CD4-positive, alpha-beta T cell (primary cell): ENCODE results near the gene ADAMTSL1. TPM values are rescaled to one million over a fixed set of nuclear protein-coding genes. Genes with fewer than 3 reads are reported as not detected.

Experiments
- ATAC-seq: fragments of 200-7000 bp; cut with Tn5 transposase; one replicate; pipeline ENCODE4 v1.10.0; 2022; ENCODE audit warnings: mild to moderate bottlenecking; ENCODE audit not compliant: poor library complexity
- CTCF ChIA-PET: fragments of 350-600 bp; sonication (Branson Sonifier 250); formaldehyde crosslinking; loops from one replicate; lab custom pipeline; 2021; ENCODE audit warnings: antibody characterized with exemption, inconsistent platforms; lab: Charles Lee
- POLR2A ChIA-PET: fragments of 350-600 bp; sonication (Branson Sonifier 250); formaldehyde crosslinking; loops from one replicate; lab custom pipeline; 2021; ENCODE audit warnings: antibody characterized with exemption, inconsistent platforms; lab: Charles Lee
- DNase-seq, 14 experiments: peaks; one replicate each; pipeline ENCODE4 v3.0.0-alpha.2; 2013 to 2020; ENCODE audit warnings: mixed read lengths in 2 of 14
- H3K27ac ChIP-seq, 2 donors: one replicate each; pipeline versions ENCODE4 v1.5.1 to v1.7.0; 2013; ENCODE audit warnings: low read length in 2 of 2, low read depth in 1 of 2, mild to moderate bottlenecking in 1 of 2
- H3K27me3 ChIP-seq, 2 experiments: 1 replicate in 1 of 2; 2 replicates in 1 of 2; pipeline versions ENCODE4 v1.6.1 to v1.7.0; 2013; ENCODE audit warnings: low read length in 2 of 2, control low read depth in 1 of 2, mild to moderate bottlenecking in 1 of 2, moderate library complexity in 1 of 2; ENCODE audit not compliant: insufficient read depth in 2 of 2, control insufficient read depth in 1 of 2
- H3K36me3 ChIP-seq: one replicate; pipeline ENCODE4 v1.6.1; 2013; ENCODE audit warnings: low read length, control low read depth; ENCODE audit not compliant: insufficient read depth
- H3K4me1 ChIP-seq: one replicate; pipeline ENCODE4 v1.6.1; 2013; ENCODE audit warnings: low read length, control low read depth; ENCODE audit not compliant: insufficient read depth
- H3K4me3 ChIP-seq: one replicate; pipeline ENCODE4 v1.5.1; 2013; ENCODE audit warnings: mild to moderate bottlenecking, low read length, moderate library complexity
- H3K9me3 ChIP-seq, 2 experiments: 1 replicate in 1 of 2; 2 replicates in 1 of 2; pipeline versions ENCODE4 v1.6.1 to v1.7.0; 2013; ENCODE audit warnings: low read length in 2 of 2, mild to moderate bottlenecking in 2 of 2, control low read depth in 1 of 2, moderate library complexity in 1 of 2; ENCODE audit not compliant: control insufficient read depth in 1 of 2, insufficient read depth in 1 of 2
- H3K27ac Mint-ChIP-seq: one replicate; pipeline ENCODE4 v1.8.0; 2020; ENCODE audit warnings: mixed read lengths
- H3K27me3 Mint-ChIP-seq: one replicate; pipeline ENCODE4 v1.8.0; 2021; ENCODE audit warnings: mixed read lengths
- H3K36me3 Mint-ChIP-seq: one replicate; pipeline ENCODE4 v1.8.0; 2021; ENCODE audit warnings: low read depth, mixed read lengths
- H3K4me1 Mint-ChIP-seq: one replicate; pipeline ENCODE4 v1.8.0; 2021; ENCODE audit warnings: low read depth, mixed read lengths
- H3K4me3 Mint-ChIP-seq: one replicate; pipeline ENCODE4 v1.8.0; 2020; ENCODE audit warnings: mild to moderate bottlenecking, mixed read lengths
- H3K9me3 Mint-ChIP-seq: one replicate; pipeline ENCODE4 v1.8.0; 2020; ENCODE audit warnings: mixed read lengths
- CTCF ChIP-seq: fragments of 200-600 bp; IDR thresholded peaks from one replicate; pipeline ENCODE4 v1.8.0; 2022; ENCODE audit warnings: antibody characterized with exemption, mild to moderate bottlenecking
- intact Hi-C, 2 experiments: fragments of 100-400 bp; cut with DNase I in 1 of 2; cut with micrococcal nuclease in 1 of 2; formaldehyde crosslinking; loops; one replicate each; pipeline versions ENCODE4 v1.15.1 to v1.9.0; 2023 to 2025; cut with DNase I, micrococcal nuclease
- total RNA-seq, 174 experiments: library from RNA in 2 of 174; stranded (reverse) in 2 of 174; gene quantifications; one replicate each; pipeline ENCODE4 v1.2.3 and lab custom pipeline; 2021 to 2026

ADAMTSL1 gene
- total RNA-seq, 2 experiments from 2014 or later: not detected

- Mint-ChIP-seq H3K9me3 (no peaks in the 10 kb centered on the region), H3K4me3 (no peak overlapping the region), H3K27ac (no peak overlapping the region), H3K27me3 (no peaks in the 10 kb centered on the region), H3K4me1 (no peaks in the 10 kb centered on the region), H3K36me3 (no peaks in the 10 kb centered on the region)
- POLR2A ChIA-PET: no interaction called here
- peaks cover 0 to 4% of the 10 kb centered on the region in 2 experiments for H3K9me3 ChIP-seq
- CTCF ChIA-PET: no interaction called here
- no peaks in the 10 kb centered on the region for H3K4me1 ChIP-seq
- no peak overlapping the region for H3K27ac ChIP-seq
- intact Hi-C loops: loop anchor here in 1 of 2 experiments (10.0 kb wide), 1 partner anchor 65 kb away; no protein-coding TSS in a partner anchor
- DNase-seq: no peak
- ATAC-seq: no peak
- H3K4me3 ChIP-seq: no peak overlapping the region
- TF ChIP-seq CTCF: no peak
- no peaks in the 10 kb centered on the region for H3K36me3 ChIP-seq
- H3K27me3 ChIP-seq: no peaks in the 10 kb centered on the region
Measured at GRCh38 chr9:18849890-18850677, 376.1 kb downstream of the ADAMTSL1 start.

GRCh38 chr9:18851069-18851795, 377.3 kb downstream of the ADAMTSL1 start:
- ChIA-PET POLR2A (no interaction called here), CTCF (no interaction called here)
- H3K27me3 ChIP-seq: no peaks in the 10 kb centered on the region
- no peak overlapping the region for H3K4me3 Mint-ChIP-seq
- H3K4me3 ChIP-seq: no peak overlapping the region
- H3K4me1 ChIP-seq: no peaks in the 10 kb centered on the region
- H3K4me1 Mint-ChIP-seq: no peaks in the 10 kb centered on the region
- no peak overlapping the region for H3K27ac Mint-ChIP-seq
- no peaks in the 10 kb centered on the region for H3K9me3 Mint-ChIP-seq
- no peaks in the 10 kb centered on the region for H3K27me3 Mint-ChIP-seq
- intact Hi-C loops: no loop called here
- no peaks in the 10 kb centered on the region for H3K36me3 Mint-ChIP-seq
- DNase-seq: no peak
- TF ChIP-seq CTCF: no peak
- ATAC-seq: no peak
- H3K36me3 ChIP-seq: no peaks in the 10 kb centered on the region
- H3K27ac ChIP-seq: no peak overlapping the region
- no peaks in the 10 kb centered on the region for H3K9me3 ChIP-seq

- Histone ChIP-seq H3K27me3 (no peaks in the 10 kb centered on the region), H3K36me3 (no peaks in the 10 kb centered on the region), H3K4me1 (no peaks in the 10 kb centered on the region), H3K9me3 (no peaks in the 10 kb centered on the region), H3K4me3 (no peak overlapping the region), H3K27ac (no peak overlapping the region)
- no peak for DNase-seq
- ChIA-PET POLR2A (no interaction called here), CTCF (no interaction called here)
- ATAC-seq: no peak
- Mint-ChIP-seq H3K36me3 (no peaks in the 10 kb centered on the region), H3K9me3 (no peaks in the 10 kb centered on the region), H3K27me3 (peaks cover 21% of the 10 kb centered on the region), H3K27ac (no peak overlapping the region), H3K4me1 (no peaks in the 10 kb centered on the region), H3K4me3 (no peak overlapping the region)
- intact Hi-C loops: no loop called here
- TF ChIP-seq CTCF: no peak
Measured at GRCh38 chr9:18855656-18856055, 381.7 kb downstream of the ADAMTSL1 start.
